HEK293 (cell line): ENCODE data around the gene PLEKHG2.

Source experiments
- GFI1B ChIP-seq: fragments of 450-650 bp; formaldehyde crosslinking; IDR thresholded peaks from 2 replicates; pipeline ENCODE4 v1.5.1; 2016; ENCODE audit warnings: missing biosample characterization, missing genetic modification characterization
- HOXC10 ChIP-seq: sonication (generic); formaldehyde crosslinking; IDR thresholded peaks from 2 replicates; pipeline ENCODE4 v1.8.1; 2023; ENCODE audit warnings: mild to moderate bottlenecking, missing genetic modification reagents
- KLF10 ChIP-seq: fragments of 450-650 bp; IDR thresholded peaks from 2 replicates; pipeline ENCODE4 v1.5.1; 2018; ENCODE audit warnings: missing biosample characterization, mild to moderate bottlenecking, missing genetic modification characterization
- KLF17 ChIP-seq: fragments of 450-650 bp; formaldehyde crosslinking; IDR thresholded peaks from 2 replicates; pipeline ENCODE4 v1.5.1; 2016; ENCODE audit warnings: missing biosample characterization, missing genetic modification characterization
- PRDM6 ChIP-seq: fragments of 450-650 bp; formaldehyde crosslinking; IDR thresholded peaks from 2 replicates; pipeline ENCODE4 v1.5.1; 2017; ENCODE audit warnings: missing biosample characterization, missing genetic modification characterization
- REPIN1 ChIP-seq: fragments of 450-650 bp; formaldehyde crosslinking; IDR thresholded peaks from 2 replicates; pipeline ENCODE4 v1.5.1; 2017; ENCODE audit warnings: missing biosample characterization, missing genetic modification characterization, low read depth
- YY1 ChIP-seq: fragments of 450-650 bp; formaldehyde crosslinking; IDR thresholded peaks from 2 replicates; pipeline ENCODE4 v1.5.1; 2018; ENCODE audit warnings: missing biosample characterization, missing genetic modification characterization
- ZBTB11 ChIP-seq: fragments of 450-650 bp; formaldehyde crosslinking; conservative IDR thresholded peaks from 2 replicates; pipeline ENCODE4 v1.5.1; 2016; ENCODE audit warnings: low read depth, missing biosample characterization, missing genetic modification characterization
- ZBTB20 ChIP-seq: fragments of 450-650 bp; formaldehyde crosslinking; IDR thresholded peaks from 2 replicates; pipeline ENCODE4 v1.5.1; 2016; ENCODE audit warnings: missing biosample characterization, missing genetic modification characterization
- ZNF114 ChIP-seq: fragments of 450-650 bp; formaldehyde crosslinking; IDR thresholded peaks from 2 replicates; pipeline ENCODE4 v1.5.0; 2017; ENCODE audit warnings: missing biosample characterization, missing genetic modification characterization
- ZNF157 ChIP-seq: fragments of 450-650 bp; formaldehyde crosslinking; IDR thresholded peaks from 2 replicates; pipeline ENCODE4 v1.5.1; 2016; ENCODE audit warnings: missing biosample characterization, missing genetic modification characterization
- ZNF169 ChIP-seq: fragments of 450-650 bp; formaldehyde crosslinking; IDR thresholded peaks from 2 replicates; pipeline ENCODE4 v1.5.1; 2016; ENCODE audit warnings: missing biosample characterization, missing genetic modification characterization
- ZNF19 ChIP-seq: fragments of 450-650 bp; formaldehyde crosslinking; IDR thresholded peaks from 2 replicates; pipeline ENCODE4; 2016; ENCODE audit warnings: missing biosample characterization, missing genetic modification characterization, low read depth
- ZNF2 ChIP-seq: fragments of 450-650 bp; formaldehyde crosslinking; IDR thresholded peaks from 2 replicates; pipeline ENCODE4 v1.5.1; 2016; ENCODE audit warnings: missing biosample characterization, missing genetic modification characterization
- ZNF211 ChIP-seq: fragments of 450-650 bp; formaldehyde crosslinking; IDR thresholded peaks from 2 replicates; pipeline ENCODE4 v1.5.1; 2016; ENCODE audit warnings: low read depth, missing biosample characterization, missing genetic modification characterization
- ZNF48 ChIP-seq: fragments of 450-650 bp; formaldehyde crosslinking; IDR thresholded peaks from 2 replicates; pipeline ENCODE4 v1.5.1; 2016; ENCODE audit warnings: missing biosample characterization, missing genetic modification characterization
- ZNF521 ChIP-seq: fragments of 450-650 bp; formaldehyde crosslinking; IDR thresholded peaks from 2 replicates; pipeline ENCODE4 v1.5.1; 2017; ENCODE audit warnings: missing biosample characterization, mild to moderate bottlenecking, missing genetic modification characterization
- ZNF544 ChIP-seq: fragments of 450-650 bp; formaldehyde crosslinking; IDR thresholded peaks from 2 replicates; pipeline ENCODE4 v1.5.0; 2017; ENCODE audit warnings: missing biosample characterization, missing genetic modification characterization
- ZNF596 ChIP-seq: fragments of 450-650 bp; IDR thresholded peaks from 2 replicates; pipeline ENCODE4 v1.5.0; 2018; ENCODE audit warnings: missing biosample characterization, mild to moderate bottlenecking, missing genetic modification characterization, moderate library complexity
- ZNF629 ChIP-seq: fragments of 450-650 bp; formaldehyde crosslinking; IDR thresholded peaks from 2 replicates; pipeline ENCODE4 v1.5.1; 2017; ENCODE audit warnings: missing biosample characterization, missing genetic modification characterization
- ZNF670 ChIP-seq: fragments of 450-650 bp; formaldehyde crosslinking; IDR thresholded peaks from 2 replicates; pipeline ENCODE4 v1.5.1; 2016; ENCODE audit warnings: missing biosample characterization, missing genetic modification characterization, low read depth
- ZNF677 ChIP-seq: fragments of 450-650 bp; IDR thresholded peaks from 2 replicates; pipeline ENCODE4 v1.5.0; 2018; ENCODE audit warnings: missing biosample characterization, mild to moderate bottlenecking, missing genetic modification characterization, moderate library complexity
- ZNF701 ChIP-seq: fragments of 450-650 bp; formaldehyde crosslinking; IDR thresholded peaks from 2 replicates; pipeline ENCODE4 v1.5.1; 2016; ENCODE audit warnings: missing biosample characterization, missing genetic modification characterization
- ZNF747 ChIP-seq: fragments of 450-650 bp; formaldehyde crosslinking; IDR thresholded peaks from 2 replicates; pipeline ENCODE4 v1.5.1; 2016; ENCODE audit warnings: missing biosample characterization, missing genetic modification characterization
- ZNF768 ChIP-seq: fragments of 450-650 bp; formaldehyde crosslinking; IDR thresholded peaks from 2 replicates; pipeline ENCODE4 v1.5.1; 2018; ENCODE audit warnings: missing biosample characterization, mild to moderate bottlenecking, missing genetic modification characterization
- ZNF776 ChIP-seq: fragments of 450-650 bp; formaldehyde crosslinking; IDR thresholded peaks from 2 replicates; pipeline ENCODE4 v1.5.0; 2017; ENCODE audit warnings: missing biosample characterization, missing genetic modification characterization, borderline replicate concordance
- ZSCAN23 ChIP-seq: fragments of 450-650 bp; formaldehyde crosslinking; IDR thresholded peaks from 2 replicates; pipeline ENCODE4 v1.5.1; 2016; ENCODE audit warnings: missing biosample characterization, missing genetic modification characterization
- TF ChIP-seq, protein P1 (sequence below): fragments of 450-650 bp; formaldehyde crosslinking; IDR thresholded peaks from 2 replicates; pipeline ENCODE4 v1.5.1; 2016; ENCODE audit warnings: missing biosample characterization, missing genetic modification characterization
- TF ChIP-seq, protein P2 (sequence below): fragments of 450-650 bp; formaldehyde crosslinking; IDR thresholded peaks from 2 replicates; pipeline ENCODE4 v1.5.1; 2016; ENCODE audit warnings: missing biosample characterization, missing genetic modification characterization

PLEKHG2 gene

GRCh38 chr19:39445196-39446111 is 33.0 kb downstream of the PLEKHG2 start, which contains the start of gene SUPT5H (continued):
- TF ChIP-seq ZNF157 (tag by site-specific recombination) = no peak
- TF ChIP-seq ZNF629 (tag by site-specific recombination) = peak; percentile 93
- TF ChIP-seq HOXC10 (CRISPR knock-in tag) = no peak
- TF ChIP-seq, protein P1, sequence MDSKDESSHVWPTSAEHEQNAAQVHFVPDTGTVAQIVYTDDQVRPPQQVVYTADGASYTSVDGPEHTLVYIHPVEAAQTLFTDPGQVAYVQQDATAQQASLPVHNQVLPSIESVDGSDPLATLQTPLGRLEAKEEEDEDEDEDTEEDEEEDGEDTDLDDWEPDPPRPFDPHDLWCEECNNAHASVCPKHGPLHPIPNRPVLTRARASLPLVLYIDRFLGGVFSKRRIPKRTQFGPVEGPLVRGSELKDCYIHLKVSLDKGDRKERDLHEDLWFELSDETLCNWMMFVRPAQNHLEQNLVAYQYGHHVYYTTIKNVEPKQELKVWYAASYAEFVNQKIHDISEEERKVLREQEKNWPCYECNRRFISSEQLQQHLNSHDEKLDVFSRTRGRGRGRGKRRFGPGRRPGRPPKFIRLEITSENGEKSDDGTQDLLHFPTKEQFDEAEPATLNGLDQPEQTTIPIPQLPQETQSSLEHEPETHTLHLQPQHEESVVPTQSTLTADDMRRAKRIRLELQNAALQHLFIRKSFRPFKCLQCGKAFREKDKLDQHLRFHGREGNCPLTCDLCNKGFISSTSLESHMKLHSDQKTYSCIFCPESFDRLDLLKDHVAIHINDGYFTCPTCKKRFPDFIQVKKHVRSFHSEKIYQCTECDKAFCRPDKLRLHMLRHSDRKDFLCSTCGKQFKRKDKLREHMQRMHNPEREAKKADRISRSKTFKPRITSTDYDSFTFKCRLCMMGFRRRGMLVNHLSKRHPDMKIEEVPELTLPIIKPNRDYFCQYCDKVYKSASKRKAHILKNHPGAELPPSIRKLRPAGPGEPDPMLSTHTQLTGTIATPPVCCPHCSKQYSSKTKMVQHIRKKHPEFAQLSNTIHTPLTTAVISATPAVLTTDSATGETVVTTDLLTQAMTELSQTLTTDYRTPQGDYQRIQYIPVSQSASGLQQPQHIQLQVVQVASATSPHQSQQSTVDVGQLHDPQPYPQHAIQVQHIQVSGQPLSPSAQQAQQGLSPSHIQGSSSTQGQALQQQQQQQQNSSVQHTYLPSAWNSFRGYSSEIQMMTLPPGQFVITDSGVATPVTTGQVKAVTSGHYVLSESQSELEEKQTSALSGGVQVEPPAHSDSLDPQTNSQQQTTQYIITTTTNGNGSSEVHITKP (tag by site-specific recombination) = no peak; the same call in 1 of the 2 replicates
- 0 out of 2 replicates have a peak, but pooled peaks have one; percentile 71 for TF ChIP-seq REPIN1 (tag by site-specific recombination)
- TF ChIP-seq ZNF544 (tag by site-specific recombination) = no peak
- TF ChIP-seq ZSCAN23 (tag by site-specific recombination) = no peak
- TF ChIP-seq ZNF776 = no peak
- TF ChIP-seq KLF17 (tag by site-specific recombination) = peak; percentile 87
- TF ChIP-seq, protein P2, sequence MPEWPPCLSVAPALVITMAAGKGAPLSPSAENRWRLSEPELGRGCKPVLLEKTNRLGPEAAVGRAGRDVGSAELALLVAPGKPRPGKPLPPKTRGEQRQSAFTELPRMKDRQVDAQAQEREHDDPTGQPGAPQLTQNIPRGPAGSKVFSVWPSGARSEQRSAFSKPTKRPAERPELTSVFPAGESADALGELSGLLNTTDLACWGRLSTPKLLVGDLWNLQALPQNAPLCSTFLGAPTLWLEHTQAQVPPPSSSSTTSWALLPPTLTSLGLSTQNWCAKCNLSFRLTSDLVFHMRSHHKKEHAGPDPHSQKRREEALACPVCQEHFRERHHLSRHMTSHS (tag by site-specific recombination) = no peak
- TF ChIP-seq ZNF114 (tag by site-specific recombination) = no peak
- TF ChIP-seq ZNF48 (tag by site-specific recombination) = no peak
- TF ChIP-seq KLF10 (tag by site-specific recombination) = peak; percentile 59; the same call in 1 of the 2 replicates
- no peak for TF ChIP-seq ZNF747 (tag by site-specific recombination)
- no peak for TF ChIP-seq ZNF169 (tag by site-specific recombination)
- no peak for TF ChIP-seq ZNF19 (tag by site-specific recombination)
- TF ChIP-seq ZNF521 (tag by site-specific recombination) = no peak
- TF ChIP-seq ZNF211 = no peak
- TF ChIP-seq ZBTB20 = peak; percentile 83
- no peak for TF ChIP-seq ZNF768 (tag by site-specific recombination)
- no peak for TF ChIP-seq PRDM6 (tag by site-specific recombination)
- TF ChIP-seq ZNF701 (tag by site-specific recombination) = no peak
- TF ChIP-seq ZNF596 (tag by site-specific recombination) = no peak
- TF ChIP-seq ZNF2 (tag by site-specific recombination) = peak; percentile 96
- TF ChIP-seq ZNF670 (tag by site-specific recombination) = no peak
- peak; percentile 99; the same call in 1 of the 2 replicates for TF ChIP-seq YY1 (tag by site-specific recombination)
- peak; percentile 96 for TF ChIP-seq ZBTB11
- no peak for TF ChIP-seq ZNF677 (tag by site-specific recombination)
- no peak for TF ChIP-seq GFI1B (tag by site-specific recombination)
